ENCODE measurements around the gene PATL1. TPM values are rescaled to one million over a fixed set of nuclear protein-coding genes. Genes with fewer than 3 reads are reported as not detected.
A peak's percentile ranks its signal among the peaks of the same experiment; 100 is the strongest.

The PATL1 gene
- polyA plus RNA-seq, 1 donor (not counting 4 experiments of a cell fraction or from before 2014, with no cell fraction given): 31.1 TPM

DNA sequence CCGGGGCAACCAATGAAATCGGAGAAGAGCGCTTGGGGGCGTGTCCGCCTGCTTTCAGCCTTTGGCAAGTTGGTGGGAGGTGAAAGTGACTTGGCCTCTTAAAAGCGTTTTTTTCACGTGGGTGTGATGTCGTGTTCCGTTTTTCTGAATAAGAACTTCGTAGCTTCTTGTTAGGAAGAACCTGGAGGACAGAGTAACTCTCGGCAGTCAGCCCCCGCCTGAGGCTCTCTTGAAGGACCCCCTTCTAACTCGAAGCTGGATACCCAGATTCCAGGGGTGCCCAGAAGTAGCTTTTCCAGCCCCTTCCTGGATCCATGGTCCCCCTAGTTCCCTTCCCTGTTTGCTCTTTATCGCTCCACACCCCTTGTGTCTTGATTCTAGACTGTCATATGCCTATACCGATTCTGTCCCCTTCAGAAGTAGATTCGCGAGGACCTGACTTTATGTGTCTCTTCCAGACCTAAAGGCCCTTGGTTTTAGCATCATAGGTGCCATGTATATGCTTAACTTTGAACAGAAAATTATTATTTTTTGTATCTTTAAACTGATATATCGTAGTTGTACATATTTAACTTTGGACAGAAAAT, 52.3 kb downstream of the PATL1 start:
- Histone ChIP-seq H3K36me3 (ENCODE audit: control insufficient read depth in 2 of 2, extremely low read depth in 1 of 2, insufficient read depth in 2 of 2, low read length in 2 of 2) (peaks cover 1 to 3% of the 10 kb centered on the region in 2 experiments), H3K4me1 (ENCODE audit: control insufficient read depth, extremely low read depth, insufficient read depth, low read length) (peaks cover 35% of the 10 kb centered on the region), H3K9me3 (ENCODE audit: control insufficient read depth, low read depth, low read length) (no peaks in the 10 kb centered on the region), H3K27ac (ENCODE audit: control insufficient read depth, insufficient read depth, low read length) (peak overlapping the region; percentile 75), H3K79me2 (ENCODE audit: control insufficient read depth, insufficient read depth, low read length) (peaks cover 37% of the 10 kb centered on the region), H3K27me3 (ENCODE audit: control insufficient read depth, extremely low read depth, insufficient read depth, low read length) (no peaks in the 10 kb centered on the region), H3K9me1 (ENCODE audit: control insufficient read depth, extremely low read depth, insufficient read depth, low read length) (peaks cover 2% of the 10 kb centered on the region), H3K4me2 (ENCODE audit: control insufficient read depth, extremely low read depth, insufficient read depth, low read depth, low read length) (peak overlapping the region; percentile 95), H4K20me1 (ENCODE audit: control insufficient read depth, extremely low read depth, insufficient read depth, low read length) (peaks cover 2% of the 10 kb centered on the region), H3K9ac (ENCODE audit: control insufficient read depth, extremely low read depth, insufficient read depth, low read length) (peak overlapping the region; percentile 77), H3K4me3 (ENCODE audit: control insufficient read depth in 2 of 3, extremely low read depth in 1 of 3, insufficient read depth in 2 of 3, low read depth in 1 of 3, low read length in 3 of 3) (peak overlapping the region; percentile 34 to 79 (median 71)), H2AFZ (ENCODE audit: control insufficient read depth, low read length) (peak overlapping the region; percentile 89)
- dilution Hi-C loops (cut with MboI; ENCODE audit: extremely low pct_ligation_motif_present, low sequenced_read_pairs): no loop called here
- DNase-seq (ENCODE audit: low read depth, low spot score) (no peak), FAIRE-seq (peak; percentile 74)
- no peak for TF ChIP-seq EZH2 (IDR thresholded peaks at IDR 0.05; ENCODE audit: low read length)
- TF ChIP-seq, protein P1, sequence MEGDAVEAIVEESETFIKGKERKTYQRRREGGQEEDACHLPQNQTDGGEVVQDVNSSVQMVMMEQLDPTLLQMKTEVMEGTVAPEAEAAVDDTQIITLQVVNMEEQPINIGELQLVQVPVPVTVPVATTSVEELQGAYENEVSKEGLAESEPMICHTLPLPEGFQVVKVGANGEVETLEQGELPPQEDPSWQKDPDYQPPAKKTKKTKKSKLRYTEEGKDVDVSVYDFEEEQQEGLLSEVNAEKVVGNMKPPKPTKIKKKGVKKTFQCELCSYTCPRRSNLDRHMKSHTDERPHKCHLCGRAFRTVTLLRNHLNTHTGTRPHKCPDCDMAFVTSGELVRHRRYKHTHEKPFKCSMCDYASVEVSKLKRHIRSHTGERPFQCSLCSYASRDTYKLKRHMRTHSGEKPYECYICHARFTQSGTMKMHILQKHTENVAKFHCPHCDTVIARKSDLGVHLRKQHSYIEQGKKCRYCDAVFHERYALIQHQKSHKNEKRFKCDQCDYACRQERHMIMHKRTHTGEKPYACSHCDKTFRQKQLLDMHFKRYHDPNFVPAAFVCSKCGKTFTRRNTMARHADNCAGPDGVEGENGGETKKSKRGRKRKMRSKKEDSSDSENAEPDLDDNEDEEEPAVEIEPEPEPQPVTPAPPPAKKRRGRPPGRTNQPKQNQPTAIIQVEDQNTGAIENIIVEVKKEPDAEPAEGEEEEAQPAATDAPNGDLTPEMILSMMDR (optimal IDR thresholded peaks at IDR 0.05 in 1 of 3, IDR thresholded peaks at IDR 0.05 in 1 of 3, conservative IDR thresholded peaks at IDR 0.05 in 1 of 3; ENCODE audit: extremely low read depth in 1 of 3, insufficient read depth in 2 of 3, low read length in 3 of 3): no peak

DNA sequence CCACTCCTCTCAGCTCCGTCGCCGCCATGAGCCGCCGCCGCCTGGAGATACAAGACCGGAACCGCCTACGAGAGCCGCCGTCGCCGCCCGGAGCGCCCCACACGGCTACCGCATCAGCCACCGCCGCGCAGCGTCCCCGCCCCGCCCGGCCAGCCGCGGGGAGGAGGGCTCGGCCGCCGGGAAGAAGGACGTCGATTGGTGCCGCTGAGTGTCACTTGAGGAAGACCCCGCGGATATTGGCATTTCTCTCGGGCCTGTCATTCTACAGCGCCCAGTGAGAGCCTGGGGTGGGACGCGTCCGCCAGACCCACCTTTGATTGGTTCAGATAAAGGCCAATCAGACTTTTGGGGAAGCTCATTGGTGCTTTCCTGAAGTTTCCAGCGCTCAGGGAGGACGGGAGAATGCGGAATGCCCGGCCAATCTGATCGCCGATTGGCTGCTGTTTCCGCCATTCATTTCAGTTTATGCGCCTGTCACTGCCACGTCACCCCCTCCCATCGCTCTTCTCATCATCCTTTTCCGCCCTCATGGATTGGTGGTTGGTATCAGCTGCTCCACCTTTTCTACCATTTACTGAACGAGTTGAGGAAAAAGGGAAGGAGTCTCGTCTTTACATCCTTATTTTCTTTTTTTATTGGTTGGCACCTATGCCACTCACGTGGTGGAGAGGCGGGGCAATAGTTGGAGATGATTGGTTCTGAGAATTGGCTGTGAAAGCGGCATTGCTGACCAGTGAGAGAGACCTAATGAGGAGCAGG, 53.0 kb downstream of the PATL1 start, which contains the start of gene OSBP:
Gene OSBP, minus strand, starts transcription at position 138 of the 759 bp plus-strand sequence. Its CDS starts 110 bp downstream, at position 28.
- Histone ChIP-seq H3K4me1 (ENCODE audit: control insufficient read depth, extremely low read depth, insufficient read depth, low read length) (peaks cover 35% of the 10 kb centered on the region), H3K9me1 (ENCODE audit: control insufficient read depth, extremely low read depth, insufficient read depth, low read length) (peaks cover 2% of the 10 kb centered on the region), H2AFZ (ENCODE audit: control insufficient read depth, low read length) (peak within 1 kb of the TSS; percentile 89), H3K79me2 (ENCODE audit: control insufficient read depth, insufficient read depth, low read length) (peaks cover 43% of the 10 kb centered on the region), H3K36me3 (ENCODE audit: control insufficient read depth in 2 of 2, extremely low read depth in 1 of 2, insufficient read depth in 2 of 2, low read length in 2 of 2) (peaks cover 1 to 3% of the 10 kb centered on the region in 2 experiments), H3K4me3 (ENCODE audit: control insufficient read depth in 2 of 3, extremely low read depth in 1 of 3, insufficient read depth in 2 of 3, low read depth in 1 of 3, low read length in 3 of 3) (peak within 1 kb of the TSS; percentile 71 to 96 (median 81)), H3K9me3 (ENCODE audit: control insufficient read depth, low read depth, low read length) (no peaks in the 10 kb centered on the region), H4K20me1 (ENCODE audit: control insufficient read depth, extremely low read depth, insufficient read depth, low read length) (peaks cover 2% of the 10 kb centered on the region), H3K4me2 (ENCODE audit: control insufficient read depth, extremely low read depth, insufficient read depth, low read depth, low read length) (peak within 1 kb of the TSS; percentile 97), H3K9ac (ENCODE audit: control insufficient read depth, extremely low read depth, insufficient read depth, low read length) (peak within 1 kb of the TSS; percentile 77), H3K27ac (ENCODE audit: control insufficient read depth, insufficient read depth, low read length) (peak within 1 kb of the TSS; percentile 75), H3K27me3 (ENCODE audit: control insufficient read depth, extremely low read depth, insufficient read depth, low read length) (no peaks in the 10 kb centered on the region)
- FAIRE-seq (peak; percentile 89), DNase-seq (ENCODE audit: low read depth, low spot score) (peak; percentile 96)
- dilution Hi-C loops (cut with MboI; ENCODE audit: extremely low pct_ligation_motif_present, low sequenced_read_pairs): no loop called here
- TF ChIP-seq, protein P1 (optimal IDR thresholded peaks at IDR 0.05 in 1 of 3, IDR thresholded peaks at IDR 0.05 in 1 of 3, conservative IDR thresholded peaks at IDR 0.05 in 1 of 3; ENCODE audit: extremely low read depth in 1 of 3, insufficient read depth in 2 of 3, low read length in 3 of 3): no peak
- TF ChIP-seq EZH2 (IDR thresholded peaks at IDR 0.05; ENCODE audit: low read length): no peak
